ENCODE measurements around the gene B4GALT2.

GRCh38 chr1:43976890-43977289 lies 2.1 kb upstream of the B4GALT2 start:
- TF ChIP-seq POLR2AphosphoS5 (IDR thresholded peaks at IDR 0.05): no peak
- no peak for TF ChIP-seq CTCF (IDR thresholded peaks at IDR 0.05)
